HEK293 (cell line): ENCODE results near the gene ABHD16A.

ENCODE experiments used
- BCL11A ChIP-seq: fragments of 450-650 bp; formaldehyde crosslinking; IDR thresholded peaks from 2 replicates; pipeline ENCODE4 v1.5.1; 2016; ENCODE audit warnings: low read depth, missing biosample characterization, missing genetic modification characterization
- HOXA7 ChIP-seq: sonication (generic); formaldehyde crosslinking; IDR thresholded peaks from 2 replicates; pipeline ENCODE4 v1.8.1; 2022; ENCODE audit warnings: missing genetic modification reagents, borderline replicate concordance
- IKZF3 ChIP-seq: fragments of 450-650 bp; IDR thresholded peaks from 2 replicates; pipeline ENCODE4 v1.5.0; 2018; ENCODE audit warnings: missing biosample characterization, mild to moderate bottlenecking, missing genetic modification characterization, moderate library complexity
- MEIS1 ChIP-seq: sonication (generic); formaldehyde crosslinking; IDR thresholded peaks from 2 replicates; pipeline ENCODE4 v1.8.1; 2022; ENCODE audit warnings: missing genetic modification reagents, mild to moderate bottlenecking, borderline replicate concordance
- PRDM2 ChIP-seq: fragments of 450-650 bp; formaldehyde crosslinking; IDR thresholded peaks from 2 replicates; pipeline ENCODE4 v1.5.1; 2016; ENCODE audit warnings: missing biosample characterization, missing genetic modification characterization, borderline replicate concordance
- REPIN1 ChIP-seq: fragments of 450-650 bp; formaldehyde crosslinking; IDR thresholded peaks from 2 replicates; pipeline ENCODE4 v1.5.1; 2017; ENCODE audit warnings: missing biosample characterization, missing genetic modification characterization, low read depth
- SCRT1 ChIP-seq: fragments of 450-650 bp; formaldehyde crosslinking; IDR thresholded peaks from 2 replicates; pipeline ENCODE4 v1.5.1; 2016; ENCODE audit warnings: missing biosample characterization, missing genetic modification characterization, borderline replicate concordance
- SP2 ChIP-seq: fragments of 450-650 bp; formaldehyde crosslinking; IDR thresholded peaks from 2 replicates; pipeline ENCODE4 v1.5.1; 2016; ENCODE audit warnings: missing biosample characterization, missing genetic modification characterization
- ZIC2 ChIP-seq: fragments of 450-650 bp; formaldehyde crosslinking; IDR thresholded peaks from 2 replicates; pipeline ENCODE4 v1.5.1; 2016; ENCODE audit warnings: missing biosample characterization, missing genetic modification characterization
- ZNF140 ChIP-seq: fragments of 450-650 bp; formaldehyde crosslinking; IDR thresholded peaks from 2 replicates; pipeline ENCODE4 v1.5.1; 2016; ENCODE audit warnings: missing biosample characterization, missing genetic modification characterization
- ZNF169 ChIP-seq: fragments of 450-650 bp; formaldehyde crosslinking; IDR thresholded peaks from 2 replicates; pipeline ENCODE4 v1.5.1; 2016; ENCODE audit warnings: missing biosample characterization, missing genetic modification characterization
- ZNF221 ChIP-seq: fragments of 450-650 bp; formaldehyde crosslinking; IDR thresholded peaks from 2 replicates; pipeline ENCODE4 v1.5.1; 2017; ENCODE audit warnings: missing biosample characterization, missing genetic modification characterization, borderline replicate concordance
- ZNF223 ChIP-seq: fragments of 450-650 bp; formaldehyde crosslinking; IDR thresholded peaks from 2 replicates; pipeline ENCODE4 v1.5.1; 2016; ENCODE audit warnings: missing biosample characterization, missing genetic modification characterization
- ZNF248 ChIP-seq: fragments of 450-650 bp; formaldehyde crosslinking; IDR thresholded peaks from 2 replicates; pipeline ENCODE4 v1.5.1; 2017; ENCODE audit warnings: missing biosample characterization, missing genetic modification characterization
- ZNF266 ChIP-seq: fragments of 450-650 bp; formaldehyde crosslinking; IDR thresholded peaks from 2 replicates; pipeline ENCODE4 v1.5.1; 2016; ENCODE audit warnings: missing biosample characterization, missing genetic modification characterization, low read depth
- ZNF292 ChIP-seq: fragments of 450-650 bp; formaldehyde crosslinking; IDR thresholded peaks from 2 replicates; pipeline ENCODE4 v1.5.1; 2016; ENCODE audit warnings: low read depth, missing biosample characterization, missing genetic modification characterization, borderline replicate concordance
- ZNF394 ChIP-seq: fragments of 450-650 bp; formaldehyde crosslinking; IDR thresholded peaks from 2 replicates; pipeline ENCODE4 v1.5.1; 2016; ENCODE audit warnings: missing biosample characterization, missing genetic modification characterization, mild to moderate bottlenecking, moderate library complexity, borderline replicate concordance
- ZNF416 ChIP-seq: fragments of 450-650 bp; formaldehyde crosslinking; IDR thresholded peaks from 2 replicates; pipeline ENCODE4 v1.5.1; 2016; ENCODE audit warnings: missing biosample characterization, missing genetic modification characterization
- ZNF510 ChIP-seq: fragments of 450-650 bp; formaldehyde crosslinking; IDR thresholded peaks from 2 replicates; pipeline ENCODE4 v1.5.1; 2018; ENCODE audit warnings: mild to moderate bottlenecking, missing genetic modification characterization, missing biosample characterization; ENCODE audit not compliant: insufficient replicate concordance
- ZNF529 ChIP-seq: fragments of 450-650 bp; formaldehyde crosslinking; IDR thresholded peaks from 2 replicates; pipeline ENCODE4 v1.5.1; 2017; ENCODE audit warnings: missing genetic modification characterization, missing biosample characterization; ENCODE audit not compliant: insufficient replicate concordance
- ZNF530 ChIP-seq: fragments of 450-650 bp; formaldehyde crosslinking; IDR thresholded peaks from 2 replicates; pipeline ENCODE4 v1.5.1; 2016; ENCODE audit warnings: low read depth, missing biosample characterization, missing genetic modification characterization
- ZNF549 ChIP-seq: fragments of 450-650 bp; IDR thresholded peaks from 2 replicates; pipeline ENCODE4 v1.5.1; 2018; ENCODE audit warnings: missing biosample characterization, missing genetic modification characterization, mild to moderate bottlenecking, inconsistent platforms, moderate library complexity
- ZNF600 ChIP-seq: fragments of 450-650 bp; formaldehyde crosslinking; IDR thresholded peaks from 2 replicates; pipeline ENCODE4 v1.5.1; 2016; ENCODE audit warnings: missing biosample characterization, missing genetic modification characterization
- ZNF670 ChIP-seq: fragments of 450-650 bp; formaldehyde crosslinking; IDR thresholded peaks from 2 replicates; pipeline ENCODE4 v1.5.1; 2016; ENCODE audit warnings: missing biosample characterization, missing genetic modification characterization, low read depth
- ZNF777 ChIP-seq: fragments of 450-650 bp; formaldehyde crosslinking; IDR thresholded peaks from 2 replicates; pipeline ENCODE4 v1.5.1; 2017; ENCODE audit warnings: missing biosample characterization, missing genetic modification characterization, borderline replicate concordance
- TF ChIP-seq, protein P1 (sequence below): fragments of 450-650 bp; formaldehyde crosslinking; IDR thresholded peaks from 2 replicates; pipeline ENCODE4 v1.5.0; 2017; ENCODE audit warnings: missing biosample characterization, missing genetic modification characterization, borderline replicate concordance
- TF ChIP-seq, protein P2 (sequence below): fragments of 450-650 bp; formaldehyde crosslinking; IDR thresholded peaks from 2 replicates; pipeline ENCODE4 v1.5.1; 2016; ENCODE audit warnings: missing biosample characterization, missing genetic modification characterization

ABHD16A gene

DNA sequence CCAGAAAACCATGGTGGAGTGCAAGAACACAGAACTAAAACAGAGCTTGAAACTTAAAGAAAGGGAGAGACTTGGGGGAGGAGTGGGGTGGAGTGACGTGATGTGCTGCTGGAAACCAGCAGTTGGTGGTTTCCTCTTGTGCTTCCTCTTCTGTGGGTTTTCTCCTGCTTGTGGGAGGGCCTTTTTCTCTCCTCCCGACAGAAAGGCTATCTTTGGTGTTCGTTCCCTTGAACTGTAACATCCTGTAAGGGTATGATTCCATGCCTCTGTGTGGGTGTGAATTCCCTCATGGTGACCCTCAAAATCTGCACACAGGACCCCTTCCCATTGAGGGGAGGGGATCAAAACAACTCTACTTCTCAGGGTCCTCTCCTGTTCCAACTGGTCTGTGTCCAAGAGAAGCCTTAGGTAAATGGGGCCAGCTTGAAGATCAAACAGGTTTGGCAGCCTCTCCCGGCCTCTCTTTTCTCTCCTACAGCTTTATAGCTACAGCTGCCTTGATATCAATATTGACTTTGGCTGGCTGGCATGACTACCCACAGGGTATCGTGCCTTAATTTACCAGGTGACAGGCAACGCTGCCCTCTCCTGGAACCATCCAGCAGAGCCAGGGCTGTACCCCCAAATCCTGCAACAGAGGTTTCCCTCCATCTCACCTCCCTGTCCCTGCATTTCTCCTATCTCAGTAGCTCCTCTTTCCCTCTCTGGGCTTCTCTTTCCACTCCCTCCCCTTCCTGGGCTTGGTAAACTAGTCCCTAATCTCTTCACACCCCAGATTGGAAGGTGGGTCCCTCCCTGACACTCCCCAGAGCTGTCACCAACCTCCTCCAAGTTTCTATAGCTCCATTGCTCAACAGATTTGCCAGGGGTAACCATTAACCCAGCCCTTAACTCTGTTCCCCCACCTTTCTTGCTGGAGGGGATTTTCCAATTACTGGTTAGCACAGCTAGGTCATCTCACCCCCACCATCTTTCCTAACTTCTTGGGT lies 35.2 kb upstream of the ABHD16A start (continued):
- TF ChIP-seq PRDM2 (tag by site-specific recombination) (no peak), BCL11A (no peak), ZNF292 (no peak), ZNF416 (no peak), ZNF266 (tag by site-specific recombination) (no peak), ZNF248 (no peak), ZNF777 (tag by site-specific recombination) (no peak), REPIN1 (tag by site-specific recombination) (no peak), ZNF140 (tag by site-specific recombination) (no peak), MEIS1 (CRISPR knock-in tag) (no peak), IKZF3 (peak; percentile 66; the same call in 1 of the 2 replicates), HOXA7 (CRISPR knock-in tag) (no peak), SP2 (tag by site-specific recombination) (peak; percentile 82), ZNF600 (tag by site-specific recombination) (peak; percentile 77), ZNF169 (no peak), ZNF221 (no peak), ZNF510 (tag by site-specific recombination) (no peak), ZNF530 (tag by site-specific recombination) (no peak), ZNF394 (peak; percentile 7; the same call in 1 of the 2 replicates), SCRT1 (no peak; the same call in 1 of the 2 replicates), ZNF223 (no peak), ZIC2 (tag by site-specific recombination) (peak; percentile 47), ZNF529 (no peak), ZNF549 (tag by site-specific recombination) (no peak), ZNF670 (tag by site-specific recombination) (no peak)
- TF ChIP-seq, protein P1, sequence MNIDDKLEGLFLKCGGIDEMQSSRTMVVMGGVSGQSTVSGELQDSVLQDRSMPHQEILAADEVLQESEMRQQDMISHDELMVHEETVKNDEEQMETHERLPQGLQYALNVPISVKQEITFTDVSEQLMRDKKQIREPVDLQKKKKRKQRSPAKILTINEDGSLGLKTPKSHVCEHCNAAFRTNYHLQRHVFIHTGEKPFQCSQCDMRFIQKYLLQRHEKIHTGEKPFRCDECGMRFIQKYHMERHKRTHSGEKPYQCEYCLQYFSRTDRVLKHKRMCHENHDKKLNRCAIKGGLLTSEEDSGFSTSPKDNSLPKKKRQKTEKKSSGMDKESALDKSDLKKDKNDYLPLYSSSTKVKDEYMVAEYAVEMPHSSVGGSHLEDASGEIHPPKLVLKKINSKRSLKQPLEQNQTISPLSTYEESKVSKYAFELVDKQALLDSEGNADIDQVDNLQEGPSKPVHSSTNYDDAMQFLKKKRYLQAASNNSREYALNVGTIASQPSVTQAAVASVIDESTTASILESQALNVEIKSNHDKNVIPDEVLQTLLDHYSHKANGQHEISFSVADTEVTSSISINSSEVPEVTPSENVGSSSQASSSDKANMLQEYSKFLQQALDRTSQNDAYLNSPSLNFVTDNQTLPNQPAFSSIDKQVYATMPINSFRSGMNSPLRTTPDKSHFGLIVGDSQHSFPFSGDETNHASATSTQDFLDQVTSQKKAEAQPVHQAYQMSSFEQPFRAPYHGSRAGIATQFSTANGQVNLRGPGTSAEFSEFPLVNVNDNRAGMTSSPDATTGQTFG (tag by site-specific recombination), result no peak
- TF ChIP-seq, protein P2, sequence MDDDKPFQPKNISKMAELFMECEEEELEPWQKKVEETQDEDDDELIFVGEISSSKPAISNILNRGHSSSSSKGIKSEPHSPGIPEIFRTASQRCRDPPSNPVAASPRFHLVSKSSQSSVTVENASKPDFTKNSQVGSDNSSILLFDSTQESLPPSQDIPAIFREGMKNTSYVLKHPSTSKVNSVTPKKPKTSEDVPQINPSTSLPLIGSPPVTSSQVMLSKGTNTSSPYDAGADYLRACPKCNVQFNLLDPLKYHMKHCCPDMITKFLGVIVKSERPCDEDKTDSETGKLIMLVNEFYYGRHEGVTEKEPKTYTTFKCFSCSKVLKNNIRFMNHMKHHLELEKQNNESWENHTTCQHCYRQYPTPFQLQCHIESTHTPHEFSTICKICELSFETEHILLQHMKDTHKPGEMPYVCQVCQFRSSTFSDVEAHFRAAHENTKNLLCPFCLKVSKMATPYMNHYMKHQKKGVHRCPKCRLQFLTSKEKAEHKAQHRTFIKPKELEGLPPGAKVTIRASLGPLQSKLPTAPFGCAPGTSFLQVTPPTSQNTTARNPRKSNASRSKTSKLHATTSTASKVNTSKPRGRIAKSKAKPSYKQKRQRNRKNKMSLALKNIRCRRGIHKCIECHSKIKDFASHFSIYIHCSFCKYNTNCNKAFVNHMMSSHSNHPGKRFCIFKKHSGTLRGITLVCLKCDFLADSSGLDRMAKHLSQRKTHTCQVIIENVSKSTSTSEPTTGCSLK (tag by site-specific recombination), result no peak
